ENCODE measurements around the gene C13orf46.
A peak's percentile ranks its signal among the peaks of the same experiment; 100 is the strongest.
"Not testable (repeated sequence)": the region's sequence is repeated elsewhere in the genome, so short reads cannot be mapped to it uniquely, and the experiment has no call there.

C13orf46 gene

GRCh38 chr13:113973218-113974164, at the start of gene C13orf46:
TSS of gene C13orf46 (minus strand) at chr13:113974076. CDS start at chr13:113973997, 79 bp downstream.
- DNase-seq (ENCODE audit: low spot score), result no peak

GRCh38 chr13:114022876-114023275, 49.0 kb upstream of the C13orf46 start:
- no peak for DNase-seq (ENCODE audit: low spot score)

- DNase-seq (ENCODE audit: low spot score), result no peak
Measured at GRCh38 chr13:114022309-114022669, 48.4 kb upstream of the C13orf46 start.

GRCh38 chr13:114021464-114022308, 47.8 kb upstream of the C13orf46 start:
- DNase-seq (ENCODE audit: low spot score), result no peak

GRCh38 chr13:114020750-114021463, 47.0 kb upstream of the C13orf46 start:
- DNase-seq (ENCODE audit: low spot score), result no peak

- DNase-seq (ENCODE audit: low spot score), result not testable (repeated sequence)
Measured at GRCh38 chr13:114020134-114020533, 46.3 kb upstream of the C13orf46 start.

- DNase-seq (ENCODE audit: low spot score), result no peak
Measured at GRCh38 chr13:114019367-114019766, 45.5 kb upstream of the C13orf46 start.

GRCh38 chr13:114018461-114019055, 44.7 kb upstream of the C13orf46 start:
- DNase-seq (ENCODE audit: low spot score), result no peak

- DNase-seq (ENCODE audit: low spot score), result no peak
Measured at GRCh38 chr13:114017966-114018365, 44.1 kb upstream of the C13orf46 start.

GRCh38 chr13:114017028-114017630, 43.3 kb upstream of the C13orf46 start:
- DNase-seq (ENCODE audit: low spot score), result no peak

- no peak for DNase-seq (ENCODE audit: low spot score)
Measured at GRCh38 chr13:114016321-114017027, 42.6 kb upstream of the C13orf46 start.

GRCh38 chr13:114015969-114016295, 42.1 kb upstream of the C13orf46 start:
- no peak for DNase-seq (ENCODE audit: low spot score)

- no peak for DNase-seq (ENCODE audit: low spot score)
Measured at GRCh38 chr13:114015111-114015968, 41.5 kb upstream of the C13orf46 start.

GRCh38 chr13:114013952-114014629, 40.2 kb upstream of the C13orf46 start:
- no peak for DNase-seq (ENCODE audit: low spot score)

GRCh38 chr13:114013336-114013735, 39.5 kb upstream of the C13orf46 start:
- no peak for DNase-seq (ENCODE audit: low spot score)

GRCh38 chr13:114012921-114013320, 39.0 kb upstream of the C13orf46 start:
- DNase-seq (ENCODE audit: low spot score), result no peak

GRCh38 chr13:114012141-114012540, 38.3 kb upstream of the C13orf46 start:
- DNase-seq (ENCODE audit: low spot score), result no peak

GRCh38 chr13:114011226-114011625, 37.4 kb upstream of the C13orf46 start:
- DNase-seq (ENCODE audit: low spot score), result no peak

- DNase-seq (ENCODE audit: low spot score), result peak; percentile 9
Measured at GRCh38 chr13:114010401-114011101, 36.7 kb upstream of the C13orf46 start.
